Naive thymus-derived CD4-positive, alpha-beta T cell (primary cell): ENCODE data around the gene FOXJ1. TPM values are rescaled to one million over a fixed set of nuclear protein-coding genes. Genes with fewer than 3 reads are reported as not detected.

Experiments
- ATAC-seq: fragments of 150-1000 bp; cut with Tn5 transposase; 2 replicates; pipeline ENCODE4 v1.10.0; 2021; ENCODE audit warnings: mild to moderate bottlenecking, moderate library complexity
- CTCF ChIA-PET: fragments of 350-600 bp; sonication (Branson Sonifier 250); formaldehyde crosslinking; loops from one replicate; lab custom pipeline; 2021; ENCODE audit warnings: antibody characterized with exemption; lab: Charles Lee
- POLR2A ChIA-PET: fragments of 350-600 bp; sonication (Branson Sonifier 250); formaldehyde crosslinking; loops from one replicate; lab custom pipeline; 2021; ENCODE audit warnings: antibody characterized with exemption, inconsistent platforms; lab: Charles Lee
- DNase-seq, 9 donors: peaks; one replicate each; pipeline versions ENCODE4 v3.0.0 to v3.0.0-alpha.2; 2020 to 2022; ENCODE audit warnings: mixed read lengths in 1 of 9
- H3K27ac ChIP-seq: one replicate; pipeline ENCODE4 v1.7.0; 2013; ENCODE audit warnings: mild to moderate bottlenecking, low read depth, low read length, moderate library complexity
- H3K27me3 ChIP-seq, 2 donors: one replicate each; pipeline ENCODE4 v1.7.0; 2013; ENCODE audit warnings: low read length in 2 of 2, mild to moderate bottlenecking in 2 of 2, moderate library complexity in 2 of 2; ENCODE audit not compliant: control insufficient read depth in 2 of 2, insufficient read depth in 2 of 2
- H3K36me3 ChIP-seq, 3 experiments: 1 replicate in 2 of 3; 2 replicates in 1 of 3; pipeline ENCODE4 v1.7.0; 2013; ENCODE audit warnings: low read length in 3 of 3, mild to moderate bottlenecking in 3 of 3, moderate library complexity in 1 of 3; ENCODE audit not compliant: insufficient read depth in 3 of 3, control insufficient read depth in 2 of 3
- H3K4me1 ChIP-seq, 2 donors: one replicate each; pipeline ENCODE4 v1.7.0; 2013; ENCODE audit warnings: low read length in 2 of 2, mild to moderate bottlenecking in 2 of 2, moderate library complexity in 1 of 2; ENCODE audit not compliant: control insufficient read depth in 2 of 2, insufficient read depth in 2 of 2
- H3K4me3 ChIP-seq: 2 replicates; pipeline ENCODE4 v1.7.0; 2013; ENCODE audit warnings: mild to moderate bottlenecking, low read length
- H3K9me3 ChIP-seq, 3 experiments: 1 replicate in 2 of 3; 2 replicates in 1 of 3; pipeline ENCODE4 v1.7.0; 2013; ENCODE audit warnings: low read length in 3 of 3; ENCODE audit not compliant: control insufficient read depth in 2 of 3
- H3K27ac Mint-ChIP-seq, 9 donors: one replicate each; pipeline ENCODE4 v1.8.0; 2020 to 2022; ENCODE audit warnings: mixed read lengths in 9 of 9, mild to moderate bottlenecking in 8 of 9, moderate library complexity in 5 of 9, inconsistent platforms in 2 of 9
- H3K27me3 Mint-ChIP-seq, 5 donors: one replicate each; pipeline ENCODE4 v1.8.0; 2021 to 2022; ENCODE audit warnings: mixed read lengths in 5 of 5, mild to moderate bottlenecking in 1 of 5
- H3K36me3 Mint-ChIP-seq, 5 donors: one replicate each; pipeline ENCODE4 v1.8.0; 2020 to 2022; ENCODE audit warnings: mixed read lengths in 5 of 5, mild to moderate bottlenecking in 3 of 5, inconsistent platforms in 1 of 5
- H3K4me1 Mint-ChIP-seq, 7 donors: one replicate each; pipeline ENCODE4 v1.8.0; 2020 to 2022; ENCODE audit warnings: mixed read lengths in 7 of 7, mild to moderate bottlenecking in 3 of 7, inconsistent platforms in 1 of 7
- H3K4me3 Mint-ChIP-seq, 10 donors: one replicate each; pipeline ENCODE4 v1.8.0; 2020 to 2022; ENCODE audit warnings: mild to moderate bottlenecking in 10 of 10, mixed read lengths in 10 of 10, moderate library complexity in 6 of 10, inconsistent platforms in 2 of 10
- H3K9me3 Mint-ChIP-seq, 11 donors: one replicate each; pipeline ENCODE4 v1.8.0; 2020 to 2022; ENCODE audit warnings: mixed read lengths in 11 of 11, mild to moderate bottlenecking in 4 of 11, inconsistent platforms in 1 of 11, moderate library complexity in 1 of 11
- intact Hi-C, 2 donors: fragments of 100-400 bp; cut with micrococcal nuclease; formaldehyde crosslinking; loops; one replicate each; pipeline ENCODE4 v1.15.1; 2023
- polyA plus RNA-seq, 2 donors: library from polyadenylated mRNA; unstranded; fragments of 300-500 nt; fragmentation: Illumina TruSeq; gene quantifications; one replicate each; pipeline ENCODE4 v1.2.3, GENCODE V29; 2021
- total RNA-seq, 6 experiments: library from RNA in 5 of 6; stranded (reverse) in 5 of 6; gene quantifications; 1 replicate in 5 of 6; 2 replicates in 1 of 6; pipeline ENCODE4 v1.2.3 and lab custom pipeline; 2021 to 2026

FOXJ1 gene
- total and polyA plus RNA-seq, 7 experiments from 2014 or later = 0.27 to 2.2 (median 1.4) TPM

- no peaks in the 10 kb centered on the region for H3K36me3 ChIP-seq
- peak overlapping the region; percentile 63 for H3K4me3 ChIP-seq
- Mint-ChIP-seq H3K4me3 (peak overlapping the region in 7 of 10 donors; percentile 25 to 77 (median 53)), H3K27ac (peak overlapping the region; percentile 40 to 91 (median 73)), H3K9me3 (peaks cover 0 to 2% (median 0%) of the 10 kb centered on the region in 11 donors), H3K4me1 (peaks cover 10 to 39% (median 27%) of the 10 kb centered on the region in 7 donors), H3K27me3 (no peaks in the 10 kb centered on the region), H3K36me3 (no peaks in the 10 kb centered on the region)
- no peaks in the 10 kb centered on the region for H3K27me3 ChIP-seq
- peak; percentile 33 for ATAC-seq
- intact Hi-C loops = loop anchor here (1.0 to 5.0 kb wide), 7 partner anchors 19 to 177 kb away; partner anchors contain the start of genes EXOC7 (in 1 of the 2) and FOXJ1 (in 1 of the 2)
- H3K9me3 ChIP-seq = no peaks in the 10 kb centered on the region
- DNase-seq = no peak
- CTCF ChIA-PET = interaction anchor here (1.0 to 13.6 kb wide), 13 partner anchors 12 to 179 kb away, joined by 3 to 191 read pairs (median 5); partner anchors contain the start of gene FOXJ1
- peaks cover 0 to 25% of the 10 kb centered on the region in 2 donors for H3K4me1 ChIP-seq
- peak overlapping the region; percentile 52 for H3K27ac ChIP-seq
- POLR2A ChIA-PET = interaction anchor here (0.7 to 7.9 kb wide), 8 partner anchors 13 to 158 kb away, joined by 3 to 90 read pairs (median 4); no protein-coding TSS in a partner anchor
These were observed 19.1 kb downstream of the FOXJ1 start for GRCh38 chr17:76121932-76122430.

- ATAC-seq = no peak
- Histone ChIP-seq H3K36me3 (no peaks in the 10 kb centered on the region), H3K9me3 (no peaks in the 10 kb centered on the region), H3K27me3 (no peaks in the 10 kb centered on the region), H3K4me3 (no peak overlapping the region), H3K27ac (no peak overlapping the region), H3K4me1 (peaks cover 0 to 19% of the 10 kb centered on the region in 2 donors)
- Mint-ChIP-seq H3K36me3 (no peaks in the 10 kb centered on the region), H3K4me1 (peaks cover 4 to 26% (median 14%) of the 10 kb centered on the region in 7 donors), H3K4me3 (peak overlapping the region in 6 of 10 donors; percentile 23 to 73 (median 45)), H3K27me3 (no peaks in the 10 kb centered on the region), H3K27ac (peak overlapping the region in 6 of 9 donors; percentile 58 to 72 (median 61)), H3K9me3 (peaks cover 0 to 2% (median 0%) of the 10 kb centered on the region in 11 donors)
- POLR2A ChIA-PET = interaction anchor here (1.0 to 7.9 kb wide), 6 partner anchors 16 to 160 kb away, joined by 3 to 90 read pairs (median 4); partner anchors contain the start of gene EXOC7
- intact Hi-C loops = loop anchor here (1.0 to 5.0 kb wide), 7 partner anchors 17 to 179 kb away; partner anchors contain the start of genes EXOC7 (in 1 of the 2) and FOXJ1 (in 1 of the 2)
- no peak for DNase-seq
- CTCF ChIA-PET = interaction anchor here (0.8 to 13.6 kb wide), 14 partner anchors 9 to 180 kb away, joined by 3 to 191 read pairs (median 6); partner anchors contain the start of gene EXOC7
These were observed 20.4 kb downstream of the FOXJ1 start for GRCh38 chr17:76120658-76121008.

GRCh38 chr17:76119409-76120371 is 21.4 kb downstream of the FOXJ1 start:
- ATAC-seq = no peak
- intact Hi-C loops = loop anchor here in 1 of 2 donors (5.0 kb wide), 1 partner anchor 178 kb away; no protein-coding TSS in a partner anchor
- H3K4me3 Mint-ChIP-seq = no peak overlapping the region
- peaks cover 0 to 2% (median 0%) of the 10 kb centered on the region in 11 donors for H3K9me3 Mint-ChIP-seq
- peaks cover 0 to 19% of the 10 kb centered on the region in 2 donors for H3K4me1 ChIP-seq
- no peak overlapping the region for H3K4me3 ChIP-seq
- H3K4me1 Mint-ChIP-seq = peaks cover 4 to 26% (median 13%) of the 10 kb centered on the region in 7 donors
- H3K36me3 Mint-ChIP-seq = no peaks in the 10 kb centered on the region
- no peak for DNase-seq
- ChIA-PET CTCF (interaction anchor here (0.5 to 13.6 kb wide), 13 partner anchors 10 to 184 kb away, joined by 3 to 191 read pairs (median 6); partner anchors contain the start of gene EXOC7), POLR2A (interaction anchor here (0.6 to 1.9 kb wide), 5 partner anchors 15 to 165 kb away, joined by 3 to 5 read pairs (median 4); partner anchors contain the start of gene EXOC7)
- no peaks in the 10 kb centered on the region for H3K27me3 ChIP-seq
- H3K27me3 Mint-ChIP-seq = no peaks in the 10 kb centered on the region
- no peak overlapping the region for H3K27ac ChIP-seq
- peak overlapping the region in 4 of 9 donors; percentile 7 to 72 (median 34) for H3K27ac Mint-ChIP-seq
- no peaks in the 10 kb centered on the region for H3K36me3 ChIP-seq
- no peaks in the 10 kb centered on the region for H3K9me3 ChIP-seq

- Histone ChIP-seq H3K9me3 (no peaks in the 10 kb centered on the region), H3K36me3 (no peaks in the 10 kb centered on the region), H3K27ac (no peak overlapping the region), H3K4me3 (no peak overlapping the region), H3K4me1 (no peaks in the 10 kb centered on the region), H3K27me3 (no peaks in the 10 kb centered on the region)
- ChIA-PET CTCF (interaction anchor here (0.6 to 13.6 kb wide), 6 partner anchors 9 to 179 kb away, joined by 3 to 191 read pairs (median 3); no protein-coding TSS in a partner anchor), POLR2A (interaction anchor here (0.6 to 1.6 kb wide), 4 partner anchors 11 to 224 kb away, joined by 3 to 5 read pairs (median 4); no protein-coding TSS in a partner anchor)
- no peaks in the 10 kb centered on the region for H3K4me1 Mint-ChIP-seq
- ATAC-seq (no peak), DNase-seq (no peak)
- intact Hi-C loops = no loop called here
- no peak overlapping the region for H3K4me3 Mint-ChIP-seq
- H3K36me3 Mint-ChIP-seq = no peaks in the 10 kb centered on the region
- peaks cover 0 to 12% (median 0%) of the 10 kb centered on the region in 5 donors for H3K27me3 Mint-ChIP-seq
- H3K9me3 Mint-ChIP-seq = peaks cover 0 to 4% (median 0%) of the 10 kb centered on the region in 11 donors
- H3K27ac Mint-ChIP-seq = no peak overlapping the region
These were observed 25.8 kb downstream of the FOXJ1 start for GRCh38 chr17:76115138-76115754.

- intact Hi-C loops = no loop called here
- POLR2A ChIA-PET = interaction anchor here (0.7 kb wide), 1 partner anchor 22 kb away, joined by 3 read pairs; no protein-coding TSS in a partner anchor
These were observed 29.1 kb downstream of the FOXJ1 start for GRCh38 chr17:76111956-76112355.

More at GRCh38 chr17:76111956-76112355, 29.1 kb downstream of the FOXJ1 start:
- Histone ChIP-seq H3K36me3 (no peaks in the 10 kb centered on the region), H3K4me3 (no peak overlapping the region), H3K27me3 (no peaks in the 10 kb centered on the region), H3K4me1 (no peaks in the 10 kb centered on the region), H3K9me3 (no peaks in the 10 kb centered on the region), H3K27ac (no peak overlapping the region)
- Mint-ChIP-seq H3K4me1 (no peaks in the 10 kb centered on the region), H3K27ac (peak overlapping the region in 1 of 9 donors; percentile 20), H3K9me3 (peaks cover 0 to 4% (median 0%) of the 10 kb centered on the region in 11 donors), H3K4me3 (no peak overlapping the region), H3K36me3 (no peaks in the 10 kb centered on the region), H3K27me3 (peaks cover 0 to 12% (median 0%) of the 10 kb centered on the region in 5 donors)
- CTCF ChIA-PET = interaction anchor here (0.6 to 1.4 kb wide), 3 partner anchors 12 to 188 kb away, joined by 3 to 4 read pairs (median 3); no protein-coding TSS in a partner anchor
- DNase-seq (no peak), ATAC-seq (no peak)
